Middle frontal gyrus (tissue), 1 donor: Measurements from ENCODE around the gene PRR7.
A peak's percentile ranks its signal among the peaks of the same experiment; 100 is the strongest.

Source experiments
- DNase-seq: peaks from one replicate; pipeline ENCODE4 v3.0.0-alpha.2; 2015; ENCODE audit warnings: low spot score; ENCODE audit errors: extremely low spot score

The PRR7 gene

GRCh38 chr5:177450667-177451424 lies 4.2 kb downstream of the PRR7 start:
- DNase-seq, result no peak

GRCh38 chr5:177452688-177453638 lies 6.3 kb downstream of the PRR7 start:
- DNase-seq, result no peak

GRCh38 chr5:177453852-177454396 lies 7.3 kb downstream of the PRR7 start:
- no peak for DNase-seq

- DNase-seq, result peak; percentile 77
Observed at GRCh38 chr5:177454397-177455035, 7.9 kb downstream of the PRR7 start.

- DNase-seq, result no peak
Observed at GRCh38 chr5:177455036-177455660, 8.5 kb downstream of the PRR7 start.

- no peak for DNase-seq
Observed at GRCh38 chr5:177455661-177456590, 9.3 kb downstream of the PRR7 start.

GRCh38 chr5:177456591-177456964 lies 10.0 kb downstream of the PRR7 start:
- no peak for DNase-seq

- peak; percentile 84 for DNase-seq
Observed at GRCh38 chr5:177456976-177457851, 10.6 kb downstream of the PRR7 start.

GRCh38 chr5:177457852-177458681 lies 11.5 kb downstream of the PRR7 start:
- no peak for DNase-seq

GRCh38 chr5:177458912-177459350 lies 12.3 kb downstream of the PRR7 start:
- DNase-seq, result no peak

- DNase-seq, result no peak
Observed at GRCh38 chr5:177459357-177459756, 12.7 kb downstream of the PRR7 start.

GRCh38 chr5:177459819-177460628 lies 13.4 kb downstream of the PRR7 start:
- DNase-seq, result no peak

- DNase-seq, result no peak
Observed at GRCh38 chr5:177462021-177462670, 15.5 kb downstream of the PRR7 start.

GRCh38 chr5:177465044-177465443 lies 18.4 kb downstream of the PRR7 start:
- no peak for DNase-seq

GRCh38 chr5:177466861-177467260 lies 20.2 kb downstream of the PRR7 start:
- DNase-seq, result no peak

- DNase-seq, result no peak
Observed at GRCh38 chr5:177467436-177467835, 20.8 kb downstream of the PRR7 start.

GRCh38 chr5:177468329-177468684 lies 21.7 kb downstream of the PRR7 start:
- no peak for DNase-seq
